Stomach (tissue), 9 donors: ENCODE data around the gene BCAR3. TPM values are rescaled to one million over a fixed set of nuclear protein-coding genes. Genes with fewer than 3 reads are reported as not detected.

Source experiments
- DNase-seq, 2 donors: peaks; one replicate each; pipeline versions ENCODE4 v3.0.0 to v3.0.0-alpha.2; 2013 to 2019
- H3K27ac ChIP-seq, 5 donors: fragments of 200-600 bp in 4 of 5; sonication (generic) in 4 of 5; one replicate each; pipeline ENCODE4 v1.5.1; 2013 to 2019; ENCODE audit warnings: mild to moderate bottlenecking in 1 of 5, moderate library complexity in 1 of 5
- H3K27me3 ChIP-seq, 3 donors: fragments of 200-600 bp; sonication (generic); one replicate each; pipeline ENCODE4 v1.5.1; 2017 to 2019; ENCODE audit warnings: mixed run types in 1 of 3
- H3K36me3 ChIP-seq, 4 donors: fragments of 200-600 bp; sonication (generic); 1 replicate in 3 of 4; 2 replicates in 1 of 4; pipeline ENCODE4 v1.5.1; 2016 to 2019
- H3K4me1 ChIP-seq, 4 donors: fragments of 200-600 bp; sonication (generic); one replicate each; pipeline ENCODE4 v1.5.1; 2016 to 2019
- H3K4me3 ChIP-seq, 4 donors: fragments of 200-600 bp; sonication (generic) in 3 of 4; one replicate each; pipeline ENCODE4 v1.5.1; 2016 to 2019; ENCODE audit warnings: mild to moderate bottlenecking in 1 of 4
- H3K9me3 ChIP-seq, 4 donors: fragments of 200-600 bp; sonication (generic); one replicate each; pipeline ENCODE4 v1.5.1; 2016 to 2019
- EP300 ChIP-seq: sonication (generic); formaldehyde crosslinking; IDR thresholded peaks from one replicate; pipeline ENCODE4 v1.6.1; 2017; ENCODE audit warnings: antibody characterized with exemption
- POLR2A ChIP-seq, 4 donors: fragments of 450-650 bp; IDR thresholded peaks; one replicate each; pipeline ENCODE4 v1.6.1; 2016; ENCODE audit warnings: antibody characterized with exemption in 4 of 4, control low read depth in 2 of 4, mild to moderate bottlenecking in 1 of 4, moderate library complexity in 1 of 4
- POLR2AphosphoS5 ChIP-seq, 3 donors: sonication (generic); formaldehyde crosslinking; IDR thresholded peaks; one replicate each; pipeline ENCODE4 v1.6.1; 2016; ENCODE audit warnings: antibody characterized with exemption in 3 of 3
- WGBS, 5 donors: extraction: QIAGEN DNeasy Blood & Tissue Kit in 3 of 5; methylation state at CpG; one replicate each; pipeline versions ENCODE4 v1.1.5 to v1.1.7; 2013 to 2018; 5-methylcytosine and 5-hydroxymethylcytosine counted together
- intact Hi-C: fragments of 100-400 bp; cut with DNase I; formaldehyde crosslinking; loops from one replicate; pipeline ENCODE4 v1.15.1; 2023; ENCODE audit warnings: low total_unique reads
- polyA plus RNA-seq, 3 donors: library from polyadenylated mRNA; stranded (reverse); fragments of 200-250 nt; gene quantifications; one replicate each; pipeline ENCODE4 v1.2.3, GENCODE V29; 2013
- total RNA-seq, 5 donors: library from RNA; depleted of rRNA; stranded (reverse); fragments of >200 nt; gene quantifications; one replicate each; pipeline versions ENCODE4 v1.1.0 to v1.2.3, GENCODE V29; 2014 to 2016
- TF ChIP-seq, protein P1 (sequence below), 7 experiments: fragments of 450-650 bp in 4 of 7; fragments of 200-600 bp in 3 of 7; sonication (generic) in 3 of 7; IDR thresholded peaks; one replicate each; pipeline ENCODE4 v1.5.1; 2016 to 2019; ENCODE audit warnings: antibody characterized with exemption in 7 of 7, control low read depth in 2 of 7, mild to moderate bottlenecking in 1 of 7
- donor health status: healthy with polysubstance abuse.
- donor health status: Bipolar disorder and iron deficiency.
- donor health status: healthy.

BCAR3 gene
- total and polyA plus RNA-seq, 8 donors = 5.6 to 28.0 (median 19.3) TPM

DNA sequence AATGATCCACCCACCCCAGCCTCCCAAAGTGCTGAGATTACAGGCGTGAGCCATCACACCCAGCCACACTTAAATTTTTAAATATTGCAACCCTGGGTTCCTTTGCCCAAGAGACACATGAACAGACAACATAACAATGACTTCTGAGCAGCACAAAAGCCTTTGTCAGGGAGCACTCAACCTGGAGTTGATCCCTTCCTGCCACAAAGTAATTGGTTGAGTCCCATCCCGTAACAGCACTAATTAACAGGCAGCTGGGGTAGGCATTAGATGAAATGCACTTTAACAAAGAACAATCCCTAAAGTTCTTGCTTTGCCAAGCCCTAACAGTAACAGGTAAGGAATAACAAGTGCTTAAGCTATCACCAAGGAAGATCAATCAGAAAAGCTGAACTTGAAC, 5.9 kb upstream of the BCAR3 start:
- H3K27ac ChIP-seq = no peak overlapping the region
- intact Hi-C loops = no loop called here
- no peaks in the 10 kb centered on the region for H3K9me3 ChIP-seq
- H3K36me3 ChIP-seq = no peaks in the 10 kb centered on the region
- H3K4me3 ChIP-seq = no peak overlapping the region
- no peak for TF ChIP-seq POLR2AphosphoS5 (IDR thresholded peaks at IDR 0.05)
- TF ChIP-seq POLR2A (IDR thresholded peaks at IDR 0.05) = no peak
- H3K4me1 ChIP-seq = peaks cover 2 to 24% (median 15%) of the 10 kb centered on the region in 4 donors
- WGBS, 5 donors = 93 to 98% (median 95%) methylated on average over 2 of the region's 2 CpGs
- no peak for DNase-seq
- no peaks in the 10 kb centered on the region for H3K27me3 ChIP-seq

DNA sequence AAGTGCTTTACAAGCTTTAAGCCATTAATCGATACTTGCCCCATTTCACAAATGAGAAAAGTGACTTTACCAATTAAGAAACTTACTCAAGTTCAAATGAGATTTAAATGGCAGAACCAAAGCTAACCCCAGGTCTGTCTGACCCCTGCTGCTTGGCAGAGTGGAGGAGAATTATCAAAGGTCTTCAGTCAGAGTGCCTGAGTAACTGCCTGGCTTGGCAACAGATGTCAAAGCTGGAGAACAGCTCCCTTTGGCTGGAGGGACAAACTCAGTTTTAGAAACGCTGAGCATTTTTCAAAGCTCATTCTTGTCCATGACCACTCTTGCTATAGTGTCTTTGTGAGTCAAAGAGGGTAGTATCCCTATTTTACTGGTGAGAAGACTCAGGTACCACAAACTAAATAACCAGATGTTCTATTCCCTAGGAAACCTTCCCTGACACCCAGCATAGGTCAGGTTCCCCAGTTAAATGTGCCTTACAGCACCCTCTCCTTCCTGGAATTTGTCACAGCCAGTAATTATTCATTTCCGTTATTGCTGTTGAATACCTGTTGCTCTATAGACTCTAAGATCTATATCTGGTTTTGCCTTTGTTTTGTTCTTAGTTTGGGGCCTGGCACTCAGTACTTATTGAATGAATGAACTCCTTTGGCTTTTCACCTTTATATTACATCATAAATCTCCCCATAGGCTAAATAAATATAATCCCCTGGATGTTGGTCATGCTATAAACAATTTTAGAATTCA, 5.0 kb upstream of the BCAR3 start:
- 33 to 63% (median 59%) methylated on average over 3 of the region's 3 CpGs for WGBS, 5 donors
- Histone ChIP-seq H3K9me3 (no peaks in the 10 kb centered on the region), H3K36me3 (no peaks in the 10 kb centered on the region), H3K27ac (peak overlapping the region in 1 of 5 donors; percentile 25), H3K4me3 (no peak overlapping the region), H3K4me1 (peaks cover under 1 to 24% (median 11%) of the 10 kb centered on the region in 4 donors), H3K27me3 (peaks cover 0 to 6% (median 0%) of the 10 kb centered on the region in 3 donors)
- TF ChIP-seq, protein P1, sequence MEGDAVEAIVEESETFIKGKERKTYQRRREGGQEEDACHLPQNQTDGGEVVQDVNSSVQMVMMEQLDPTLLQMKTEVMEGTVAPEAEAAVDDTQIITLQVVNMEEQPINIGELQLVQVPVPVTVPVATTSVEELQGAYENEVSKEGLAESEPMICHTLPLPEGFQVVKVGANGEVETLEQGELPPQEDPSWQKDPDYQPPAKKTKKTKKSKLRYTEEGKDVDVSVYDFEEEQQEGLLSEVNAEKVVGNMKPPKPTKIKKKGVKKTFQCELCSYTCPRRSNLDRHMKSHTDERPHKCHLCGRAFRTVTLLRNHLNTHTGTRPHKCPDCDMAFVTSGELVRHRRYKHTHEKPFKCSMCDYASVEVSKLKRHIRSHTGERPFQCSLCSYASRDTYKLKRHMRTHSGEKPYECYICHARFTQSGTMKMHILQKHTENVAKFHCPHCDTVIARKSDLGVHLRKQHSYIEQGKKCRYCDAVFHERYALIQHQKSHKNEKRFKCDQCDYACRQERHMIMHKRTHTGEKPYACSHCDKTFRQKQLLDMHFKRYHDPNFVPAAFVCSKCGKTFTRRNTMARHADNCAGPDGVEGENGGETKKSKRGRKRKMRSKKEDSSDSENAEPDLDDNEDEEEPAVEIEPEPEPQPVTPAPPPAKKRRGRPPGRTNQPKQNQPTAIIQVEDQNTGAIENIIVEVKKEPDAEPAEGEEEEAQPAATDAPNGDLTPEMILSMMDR (IDR thresholded peaks at IDR 0.05) = no peak
- TF ChIP-seq POLR2A (IDR thresholded peaks at IDR 0.05) (no peak), POLR2AphosphoS5 (IDR thresholded peaks at IDR 0.05) (no peak), EP300 (no peak)
- DNase-seq = no peak
- intact Hi-C loops = no loop called here

GRCh38 chr1:93685918-93686317, 4.3 kb upstream of the BCAR3 start:
- 62 to 73% (median 64%) methylated on average over 1 of the region's 1 CpG for WGBS, 5 donors
- Histone ChIP-seq H3K4me3 (no peak overlapping the region), H3K4me1 (peaks cover 4 to 19% (median 10%) of the 10 kb centered on the region in 4 donors), H3K9me3 (no peaks in the 10 kb centered on the region), H3K36me3 (no peaks in the 10 kb centered on the region), H3K27ac (no peak overlapping the region), H3K27me3 (peaks cover 0 to 10% (median 0%) of the 10 kb centered on the region in 3 donors)
- no peak for TF ChIP-seq POLR2AphosphoS5 (IDR thresholded peaks at IDR 0.05)
- TF ChIP-seq EP300 = no peak
- TF ChIP-seq POLR2A (IDR thresholded peaks at IDR 0.05) = no peak
- TF ChIP-seq, protein P1 (IDR thresholded peaks at IDR 0.05) = no peak
- intact Hi-C loops = no loop called here
- no peak for DNase-seq

DNA sequence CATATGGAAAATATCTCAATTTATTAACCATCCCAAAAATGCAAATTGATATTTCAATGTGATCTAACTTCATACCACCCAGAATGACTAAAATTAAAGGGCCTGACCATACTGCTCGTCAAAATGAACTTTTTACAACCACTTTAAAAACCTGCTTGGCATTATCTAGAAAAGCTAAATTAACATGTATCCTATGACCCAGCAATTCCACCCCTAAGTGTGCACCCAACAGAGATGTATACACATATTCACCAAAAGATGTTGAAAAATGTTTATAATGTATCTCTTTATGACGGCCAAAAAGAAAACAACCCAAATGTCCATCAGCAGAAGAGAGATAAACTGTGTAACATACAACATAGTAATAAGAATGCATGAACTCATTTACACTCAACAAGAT, 1.6 kb upstream of the BCAR3 start:
- WGBS, 5 donors = 58 to 94% (median 89%) methylated on average over 2 of the region's 2 CpGs
- intact Hi-C loops = no loop called here

More for the DNA sequence above, 1.6 kb upstream of the BCAR3 start:
- Histone ChIP-seq H3K4me3 (no peak overlapping the region), H3K27me3 (peaks cover 0 to 10% (median 0%) of the 10 kb centered on the region in 3 donors), H3K9me3 (no peaks in the 10 kb centered on the region), H3K4me1 (peaks cover 12 to 41% (median 21%) of the 10 kb centered on the region in 4 donors), H3K27ac (no peak overlapping the region), H3K36me3 (no peaks in the 10 kb centered on the region)
- no peak for TF ChIP-seq EP300
- TF ChIP-seq, protein P1 (IDR thresholded peaks at IDR 0.05) = no peak
- no peak for TF ChIP-seq POLR2AphosphoS5 (IDR thresholded peaks at IDR 0.05)
- no peak for TF ChIP-seq POLR2A (IDR thresholded peaks at IDR 0.05)
- DNase-seq = no peak
